Muscle layer of colon (tissue), 2 donors: Measurements from ENCODE around the gene ZNF709.
"Not testable (repeated sequence)": the region's sequence is repeated elsewhere in the genome, so short reads cannot be mapped to it uniquely, and the experiment has no call there.

ENCODE experiments used
- H3K27ac ChIP-seq: one replicate; pipeline ENCODE4 v1.7.0; 2013; ENCODE audit warnings: low read depth, mild to moderate bottlenecking, low read length, moderate library complexity
- H3K27me3 ChIP-seq, 2 donors: one replicate each; pipeline ENCODE4 v1.7.0; 2013; ENCODE audit warnings: low read length in 2 of 2, mild to moderate bottlenecking in 2 of 2; ENCODE audit not compliant: insufficient read depth in 2 of 2, control insufficient read depth in 1 of 2
- H3K36me3 ChIP-seq: one replicate; pipeline ENCODE4 v1.7.0; 2013; ENCODE audit warnings: mild to moderate bottlenecking, low read length; ENCODE audit not compliant: insufficient read depth
- H3K4me1 ChIP-seq: one replicate; pipeline ENCODE4 v1.7.0; 2013; ENCODE audit warnings: mild to moderate bottlenecking, low read length; ENCODE audit not compliant: insufficient read depth
- H3K4me3 ChIP-seq, 2 donors: one replicate each; pipeline ENCODE4 v1.7.0; 2013; ENCODE audit warnings: low read length in 2 of 2, low read depth in 1 of 2, mild to moderate bottlenecking in 1 of 2, moderate library complexity in 1 of 2
- H3K9ac ChIP-seq: one replicate; pipeline ENCODE4 v1.7.0; 2013; ENCODE audit warnings: low read length
- H3K9me3 ChIP-seq: one replicate; pipeline ENCODE4 v1.7.0; 2013; ENCODE audit warnings: mild to moderate bottlenecking, low read length
- donor health status: abdominal sarcoma.
- donor health status: Adenocarcinoma of cecum.

The ZNF709 gene

DNA sequence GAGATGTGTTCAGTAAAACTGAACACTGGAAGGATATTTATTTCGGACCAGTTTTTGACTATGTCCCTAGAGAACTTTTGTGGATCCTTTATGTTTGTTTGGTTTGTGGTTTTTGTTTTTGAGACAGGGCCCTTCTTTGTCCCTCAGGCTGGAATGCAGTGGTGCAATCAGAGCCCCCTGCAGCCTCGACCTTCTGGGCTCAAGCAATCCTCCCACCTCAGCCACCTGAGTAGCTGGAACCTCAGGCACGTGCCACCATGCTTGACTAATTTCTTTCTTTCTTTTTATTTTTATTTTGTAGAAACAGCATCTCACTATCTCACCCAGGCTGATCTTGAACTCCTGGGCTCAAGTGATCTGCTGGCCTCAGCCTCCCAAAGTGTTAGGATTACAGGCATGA is 955 bp upstream of the ZNF709 start:
- Histone ChIP-seq H3K9me3 (no peaks in the 10 kb centered on the region), H3K4me3 (no peak overlapping the region), H3K4me1 (peaks cover 16% of the 10 kb centered on the region), H3K27me3 (no peaks in the 10 kb centered on the region), H3K36me3 (no peaks in the 10 kb centered on the region), H3K27ac (no peak overlapping the region), H3K9ac (no peak overlapping the region)

DNA sequence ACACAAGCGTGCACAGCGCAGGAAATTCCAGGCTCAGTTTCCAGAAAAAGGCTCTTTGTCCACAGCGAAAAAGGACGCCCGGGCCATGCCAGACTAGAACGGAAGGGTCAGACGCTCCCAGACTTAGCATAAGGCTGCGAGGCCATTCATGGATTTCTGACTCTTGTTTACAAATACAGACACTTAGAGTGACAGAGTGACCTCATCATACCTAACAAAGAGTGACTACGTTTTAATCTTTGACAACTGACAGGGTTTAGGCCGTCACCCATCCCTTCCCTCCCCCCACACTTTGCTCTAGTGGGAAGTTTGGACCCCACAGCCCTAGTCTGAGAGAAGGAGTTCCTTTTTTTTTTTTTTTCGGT is 418 bp upstream of the ZNF709 start:
- Histone ChIP-seq H3K27ac (peak overlapping the region; percentile 88), H3K9ac (peak overlapping the region; percentile 83), H3K36me3 (no peaks in the 10 kb centered on the region), H3K9me3 (no peaks in the 10 kb centered on the region), H3K4me1 (peaks cover 16% of the 10 kb centered on the region), H3K4me3 (peak overlapping the region; percentile 97 to 100), H3K27me3 (no peaks in the 10 kb centered on the region)

DNA sequence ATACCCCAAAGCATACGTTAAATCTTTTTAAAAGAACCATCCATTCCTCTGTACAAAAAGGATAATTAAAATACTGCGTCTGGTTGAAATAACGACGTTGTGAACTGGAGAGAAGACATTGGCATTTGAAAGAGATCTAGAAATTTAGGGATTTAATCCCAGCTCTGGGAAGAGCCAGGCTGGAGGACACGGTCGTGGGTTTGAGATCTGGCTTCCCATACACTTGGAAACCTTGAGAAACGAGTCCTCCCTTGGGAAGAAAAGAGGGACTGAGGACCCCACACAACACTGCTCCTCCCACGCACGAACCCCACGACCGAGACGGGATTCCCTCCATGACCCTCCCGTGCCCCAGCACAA is 625 bp downstream of the ZNF709 start:
- no peaks in the 10 kb centered on the region for H3K9me3 ChIP-seq
- H3K36me3 ChIP-seq = no peaks in the 10 kb centered on the region
- H3K4me1 ChIP-seq = peaks cover 16% of the 10 kb centered on the region
- H3K27me3 ChIP-seq = no peaks in the 10 kb centered on the region
- peak overlapping the region; percentile 97 to 100 for H3K4me3 ChIP-seq
- H3K9ac ChIP-seq = peak overlapping the region; percentile 83
- no peak overlapping the region for H3K27ac ChIP-seq

DNA sequence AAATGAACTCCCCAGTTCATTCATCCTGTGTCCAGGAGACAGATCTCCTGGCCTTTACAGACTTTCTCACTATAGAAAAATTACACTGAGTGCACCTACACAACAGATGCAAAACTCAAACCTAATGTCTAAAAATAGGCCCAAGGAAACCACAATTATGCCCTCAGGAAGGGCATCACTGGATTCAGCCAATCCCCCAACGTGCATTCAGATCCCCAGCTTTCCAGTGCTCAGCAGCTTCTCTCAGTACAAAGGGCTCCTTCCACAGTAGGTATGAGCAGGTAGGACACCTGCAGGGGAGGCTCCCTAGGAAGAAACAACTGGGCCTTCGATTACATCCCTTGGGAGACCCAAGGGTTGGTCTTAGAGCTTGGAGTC is 2.1 kb downstream of the ZNF709 start:
- peaks cover 16% of the 10 kb centered on the region for H3K4me1 ChIP-seq

DNA sequence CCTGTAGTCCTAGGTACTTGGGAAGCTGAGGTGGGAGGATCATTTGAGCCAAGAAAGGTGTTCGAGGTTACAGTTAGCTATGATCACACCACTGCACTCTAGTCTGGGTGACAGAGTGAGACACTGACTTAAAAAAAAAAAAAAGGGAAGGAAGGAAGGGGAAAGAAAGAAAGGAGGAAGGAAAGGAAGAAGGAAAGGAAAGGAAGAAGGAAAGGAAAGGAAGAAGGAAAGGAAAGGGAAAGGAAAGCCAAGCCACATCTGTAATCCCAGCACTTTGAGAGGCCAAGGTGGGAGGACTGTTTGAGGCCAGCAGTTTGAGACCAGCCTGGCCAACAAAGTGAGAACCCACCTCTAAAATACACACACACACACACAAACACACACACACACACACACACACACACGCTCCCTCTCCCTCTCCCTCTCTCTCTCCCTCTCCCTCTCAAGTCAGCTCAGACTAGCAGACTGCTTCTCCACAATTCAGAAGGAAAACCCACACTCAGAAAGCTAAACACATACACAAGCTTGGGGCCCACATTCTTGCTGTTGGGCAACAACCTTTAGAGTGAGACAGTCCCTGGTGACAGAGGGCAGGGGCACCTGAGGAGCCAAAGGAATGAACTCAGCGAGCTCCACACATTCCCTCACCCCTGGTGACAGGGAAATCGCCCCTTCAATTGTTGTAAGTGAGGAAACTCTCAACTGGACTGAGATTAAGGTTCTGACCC is 2.7 kb downstream of the ZNF709 start:
- H3K27me3 ChIP-seq = no peaks in the 10 kb centered on the region
- H3K4me1 ChIP-seq = peaks cover 16% of the 10 kb centered on the region
- H3K9ac ChIP-seq = no peak overlapping the region
- H3K9me3 ChIP-seq = no peaks in the 10 kb centered on the region
- H3K36me3 ChIP-seq = no peaks in the 10 kb centered on the region
- no peak overlapping the region for H3K27ac ChIP-seq
- no peak overlapping the region for H3K4me3 ChIP-seq

More for the DNA sequence above, 2.1 kb downstream of the ZNF709 start:
- no peaks in the 10 kb centered on the region for H3K9me3 ChIP-seq
- H3K27me3 ChIP-seq = no peaks in the 10 kb centered on the region
- no peak overlapping the region for H3K9ac ChIP-seq
- no peak overlapping the region for H3K27ac ChIP-seq
- no peaks in the 10 kb centered on the region for H3K36me3 ChIP-seq
- H3K4me3 ChIP-seq = no peak overlapping the region

DNA sequence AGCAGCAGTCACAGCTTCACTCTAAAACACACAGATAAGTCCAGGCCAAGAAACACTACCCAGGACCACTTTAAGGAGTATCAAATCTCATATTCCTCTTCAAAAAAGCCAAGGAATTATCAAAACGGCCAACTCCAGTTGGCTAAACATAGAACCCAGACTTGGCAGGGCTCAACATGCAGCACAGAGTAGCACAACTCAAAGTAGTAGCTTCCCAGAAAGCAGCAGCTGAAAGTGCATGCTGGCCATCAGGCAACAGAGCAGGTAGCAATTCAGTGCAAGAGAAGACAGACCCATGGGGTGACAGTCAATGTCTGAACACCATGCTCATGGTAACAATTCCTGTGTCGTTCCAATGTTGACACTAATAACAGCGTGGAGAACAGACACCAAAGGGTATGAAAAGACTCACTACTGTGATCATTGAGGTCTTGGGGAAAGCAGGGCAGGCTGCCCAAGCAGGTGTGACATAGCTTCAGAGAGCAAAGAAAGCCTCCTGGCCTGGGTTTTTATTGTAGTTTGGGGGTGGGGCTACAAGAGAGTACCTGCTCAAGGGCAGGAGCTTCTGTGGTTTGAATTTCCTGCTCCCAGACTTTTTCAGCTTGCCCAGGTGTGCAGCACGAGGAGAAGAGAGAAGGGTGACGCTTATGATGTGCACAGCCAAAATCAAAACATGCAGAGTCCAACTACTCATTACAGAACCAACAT is 6.2 kb downstream of the ZNF709 start:
- Histone ChIP-seq H3K9me3 (no peaks in the 10 kb centered on the region), H3K27ac (no peak overlapping the region), H3K27me3 (no peaks in the 10 kb centered on the region)

DNA sequence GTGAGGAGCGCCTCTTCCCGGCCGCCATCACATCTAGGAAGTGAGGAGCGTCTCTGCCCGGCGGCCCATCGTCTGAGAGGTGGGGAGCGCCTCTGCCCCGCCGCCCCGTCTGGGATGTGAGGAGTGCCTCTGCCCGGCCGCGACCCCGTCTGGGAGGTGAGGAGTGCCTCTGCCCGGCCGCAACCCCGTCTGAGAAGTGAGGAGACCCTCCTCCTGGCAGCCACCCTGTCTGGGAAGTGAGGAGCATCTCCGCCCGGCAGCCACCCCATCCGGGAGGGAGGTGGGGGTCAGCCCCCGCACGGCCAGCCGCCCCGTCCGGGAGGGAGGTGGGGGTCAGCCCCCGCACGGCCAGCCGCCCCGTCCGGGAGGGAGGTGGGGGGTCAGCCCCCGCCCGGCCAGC is 17.0 kb downstream of the ZNF709 start:
- not testable (repeated sequence) for H3K9ac ChIP-seq, H3K4me1 ChIP-seq, H3K27ac ChIP-seq, H3K4me3 ChIP-seq, H3K27me3 ChIP-seq
- Histone ChIP-seq H3K36me3 (peaks cover 16% of the 10 kb centered on the region), H3K9me3 (peaks cover 25% of the 10 kb centered on the region)

More for the DNA sequence above, 6.2 kb downstream of the ZNF709 start:
- H3K4me1 ChIP-seq = peaks cover 4% of the 10 kb centered on the region
- no peak overlapping the region for H3K4me3 ChIP-seq
- no peaks in the 10 kb centered on the region for H3K36me3 ChIP-seq
- H3K9ac ChIP-seq = no peak overlapping the region

DNA sequence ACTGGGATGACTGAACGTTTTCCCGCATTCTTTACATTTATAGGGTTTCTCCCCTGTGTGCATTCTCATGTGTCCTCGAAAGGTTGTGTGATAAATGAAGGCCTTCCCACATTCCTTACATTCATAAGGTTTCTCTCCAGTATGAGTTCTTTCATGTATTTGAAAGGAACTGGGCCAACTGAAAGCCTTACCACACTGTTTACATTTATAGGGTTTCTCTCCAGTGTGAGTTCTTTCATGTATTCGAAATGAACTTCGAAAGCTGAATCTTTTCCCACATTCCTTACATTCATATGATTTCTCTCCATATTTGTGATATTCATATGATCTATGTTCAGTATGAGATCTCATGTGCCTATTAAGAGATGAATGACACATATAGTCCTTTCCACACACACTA is 19.4 kb downstream of the ZNF709 start:
- H3K9ac ChIP-seq = no peak overlapping the region
- peaks cover 31% of the 10 kb centered on the region for H3K9me3 ChIP-seq
- H3K4me3 ChIP-seq = peak overlapping the region in 1 of 2 donors; percentile 2
- H3K27me3 ChIP-seq = no peaks in the 10 kb centered on the region
- peaks cover 16% of the 10 kb centered on the region for H3K36me3 ChIP-seq
- no peaks in the 10 kb centered on the region for H3K4me1 ChIP-seq
- H3K27ac ChIP-seq = no peak overlapping the region

DNA sequence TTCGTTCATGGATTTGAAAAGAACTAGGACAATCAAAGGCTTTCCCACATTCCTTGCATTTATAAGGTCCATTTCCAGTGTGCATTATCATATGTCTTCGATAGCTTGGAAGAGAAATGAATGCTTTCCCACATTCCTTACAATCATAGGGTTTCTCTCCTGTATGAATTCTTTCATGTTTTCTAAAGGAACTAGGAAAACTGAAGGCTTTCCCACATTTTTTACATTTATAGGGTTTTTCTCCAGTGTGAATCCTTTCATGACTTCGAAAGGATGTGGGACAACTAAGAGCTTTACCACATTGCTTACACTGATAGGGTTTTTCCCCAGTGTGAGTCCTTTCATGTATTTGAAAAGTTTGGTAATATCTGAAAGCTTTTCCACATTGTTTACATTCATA is 19.8 kb downstream of the ZNF709 start:
- H3K4me3 ChIP-seq = peak overlapping the region in 1 of 2 donors; percentile 2
- H3K36me3 ChIP-seq = peaks cover 16% of the 10 kb centered on the region
- H3K9me3 ChIP-seq = peaks cover 31% of the 10 kb centered on the region
- no peaks in the 10 kb centered on the region for H3K4me1 ChIP-seq
- H3K27me3 ChIP-seq = no peaks in the 10 kb centered on the region
- H3K9ac ChIP-seq = no peak overlapping the region
- no peak overlapping the region for H3K27ac ChIP-seq

DNA sequence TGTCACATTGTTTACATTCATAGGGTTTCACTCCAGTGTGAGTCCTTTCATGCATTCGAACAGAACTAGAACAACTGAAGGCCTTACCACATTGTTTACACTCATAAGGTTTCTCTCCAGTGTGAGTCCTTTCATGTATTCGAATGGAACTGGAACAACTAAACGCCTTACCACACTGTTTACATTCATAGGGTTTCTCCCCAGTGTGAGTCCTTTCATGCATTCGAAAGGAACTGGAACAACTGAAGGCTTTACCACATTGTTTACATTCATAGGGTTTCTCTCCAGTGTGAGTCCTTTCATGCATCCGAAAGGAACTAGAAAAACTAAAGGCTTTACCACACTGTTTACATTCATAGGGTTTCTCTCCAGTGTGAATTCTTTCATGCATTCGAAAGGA is 20.5 kb downstream of the ZNF709 start:
- Histone ChIP-seq H3K9me3 (peaks cover 31% of the 10 kb centered on the region), H3K36me3 (peaks cover 16% of the 10 kb centered on the region), H3K4me3 (peak overlapping the region in 1 of 2 donors; percentile 2)
- not testable (repeated sequence) for H3K4me1 ChIP-seq, H3K27ac ChIP-seq, H3K9ac ChIP-seq, H3K27me3 ChIP-seq

DNA sequence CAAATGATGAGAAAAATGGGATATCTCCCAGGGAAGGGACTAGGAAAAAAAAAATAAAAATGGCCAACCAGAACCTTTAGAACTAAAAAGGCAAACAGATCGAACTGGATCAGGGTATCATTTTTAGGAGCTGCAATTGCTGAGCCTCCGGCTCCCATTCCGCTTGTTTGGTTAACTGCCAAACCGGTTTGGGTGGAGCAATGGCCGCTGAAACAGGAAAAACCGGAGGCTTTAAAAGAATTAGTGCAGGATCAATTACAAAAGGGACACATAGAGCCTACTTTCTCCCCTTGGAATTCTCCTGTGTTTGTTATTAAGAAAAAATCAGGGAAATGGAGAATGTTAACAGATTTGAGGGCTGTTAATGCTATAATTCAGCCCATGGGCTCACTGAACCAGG is 31.1 kb downstream of the ZNF709 start:
- Histone ChIP-seq H3K36me3 (no peaks in the 10 kb centered on the region), H3K9ac (no peak overlapping the region), H3K4me1 (no peaks in the 10 kb centered on the region), H3K9me3 (peaks cover 9% of the 10 kb centered on the region), H3K4me3 (no peak overlapping the region), H3K27me3 (no peaks in the 10 kb centered on the region), H3K27ac (no peak overlapping the region)

DNA sequence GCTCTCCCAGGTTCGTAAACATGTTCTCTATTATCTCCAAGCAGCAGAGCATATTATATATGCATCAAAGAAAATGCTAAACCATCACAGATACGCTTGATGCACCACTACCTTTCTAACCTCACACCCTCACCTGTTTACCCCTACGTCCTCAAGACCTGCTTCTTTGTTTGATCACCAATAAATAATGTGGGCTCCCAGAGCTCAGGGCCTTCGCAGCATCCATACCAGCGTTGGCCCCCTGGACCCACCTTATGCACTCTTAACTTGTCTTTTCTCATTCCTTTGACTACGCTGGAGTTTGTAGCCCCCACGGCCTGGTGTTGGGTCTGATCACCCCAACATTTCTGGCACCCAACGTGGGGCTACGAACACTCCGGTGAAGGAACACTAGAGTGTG is 33.8 kb downstream of the ZNF709 start:
- no peaks in the 10 kb centered on the region for H3K27me3 ChIP-seq
- H3K9me3 ChIP-seq = peaks cover 9% of the 10 kb centered on the region
- H3K9ac ChIP-seq = no peak overlapping the region
- H3K27ac ChIP-seq = no peak overlapping the region
- H3K36me3 ChIP-seq = no peaks in the 10 kb centered on the region
- H3K4me1 ChIP-seq = no peaks in the 10 kb centered on the region
- H3K4me3 ChIP-seq = peak overlapping the region in 1 of 2 donors; percentile 18
